Measurements from ENCODE around the gene LARGE2. TPM values are rescaled to one million over a fixed set of nuclear protein-coding genes. Genes with fewer than 3 reads are reported as not detected.

LARGE2 gene
- total RNA-seq, 1 experiment from 2014 or later = not detected

GRCh38 chr11:45909594-45910475, 12.6 kb upstream of the LARGE2 start:
- peak; percentile 64 for DNase-seq (ENCODE audit: low spot score)
- in situ Hi-C loops (cut with HindIII; ENCODE audit: low sequenced_read_pairs) = no loop called here

- no peak for DNase-seq (ENCODE audit: low spot score)
- in situ Hi-C loops (cut with HindIII; ENCODE audit: low sequenced_read_pairs) = no loop called here
Measured at GRCh38 chr11:45910623-45911022, 11.8 kb upstream of the LARGE2 start.

DNA sequence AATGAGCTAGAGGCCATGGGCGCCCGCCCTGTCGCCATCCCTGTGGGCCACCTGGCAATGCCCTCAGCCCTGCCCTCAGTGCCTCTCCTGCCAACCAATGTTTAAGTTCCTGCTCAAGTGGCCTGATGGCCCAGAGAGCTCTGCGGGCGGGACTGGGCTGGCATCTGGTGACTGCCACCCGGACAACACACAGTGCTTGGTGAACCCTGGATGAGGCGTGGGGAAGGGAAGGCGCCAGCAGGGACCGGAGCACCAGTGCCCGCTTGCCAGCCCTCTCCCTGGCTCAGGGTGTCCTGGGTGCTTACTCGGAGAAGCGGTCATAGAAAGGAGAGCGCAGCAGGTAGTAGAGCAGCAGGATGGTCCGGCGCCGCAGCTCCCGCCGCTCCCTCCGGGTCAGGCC, 8.9 kb upstream of the LARGE2 start:
- in situ Hi-C loops (cut with HindIII; ENCODE audit: low sequenced_read_pairs) = no loop called here
- DNase-seq (ENCODE audit: low spot score) = no peak

DNA sequence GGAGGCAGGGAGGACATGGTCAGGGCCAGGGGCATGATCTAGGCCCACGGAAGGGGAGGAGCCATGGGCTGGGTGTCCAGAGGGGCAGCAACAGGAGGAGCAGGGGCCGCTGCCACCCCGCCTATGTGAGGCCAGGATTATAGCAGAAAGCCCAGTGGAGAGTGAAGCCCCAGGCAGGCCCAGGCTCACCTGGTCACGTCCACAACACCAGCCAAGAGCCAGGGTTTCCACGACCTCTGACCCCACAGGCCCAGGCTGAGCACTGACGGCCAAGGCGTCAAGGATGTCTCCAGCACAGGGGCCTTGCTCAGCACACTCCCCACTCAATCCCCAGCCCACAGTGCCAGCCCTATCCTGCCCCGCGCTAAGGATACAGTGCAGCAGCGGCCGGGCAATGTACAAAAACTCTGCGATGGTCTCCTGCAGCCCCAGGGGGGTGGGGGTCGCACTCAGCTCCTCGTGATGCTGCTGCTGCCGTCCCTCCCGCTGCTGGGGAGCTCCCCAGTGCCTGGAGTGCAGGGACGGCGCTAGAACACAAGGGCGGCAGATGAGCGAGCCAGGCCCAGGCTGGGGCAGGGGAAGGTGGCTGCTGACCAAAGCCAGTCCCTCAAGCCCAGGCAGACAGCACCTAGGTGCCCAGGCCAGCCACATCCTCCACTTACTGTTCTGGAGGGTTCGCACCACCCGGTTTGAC, 8.4 kb upstream of the LARGE2 start:
- DNase-seq (ENCODE audit: low spot score) = no peak
- in situ Hi-C loops (cut with HindIII; ENCODE audit: low sequenced_read_pairs) = no loop called here

DNA sequence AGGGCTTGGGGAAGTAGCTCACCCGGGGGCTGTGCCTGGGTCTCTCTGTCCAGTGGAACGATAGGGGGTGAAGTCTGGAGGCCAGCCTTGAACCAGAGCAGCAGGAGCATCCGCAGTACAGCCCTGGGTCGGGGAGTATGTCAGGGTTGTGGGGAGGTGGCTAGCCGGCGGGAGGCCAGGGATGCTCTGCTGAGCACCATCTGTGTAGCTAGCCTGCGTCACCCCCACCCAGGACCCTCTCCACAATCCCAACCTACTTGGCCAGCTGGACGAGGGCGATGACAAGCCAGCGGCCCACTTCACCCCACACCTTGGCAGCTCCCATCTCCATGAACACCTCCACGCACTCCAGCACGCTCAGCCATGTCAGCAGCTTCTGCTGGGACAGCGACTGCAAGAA, 7.0 kb upstream of the LARGE2 start:
- in situ Hi-C loops (cut with HindIII; ENCODE audit: low sequenced_read_pairs) = no loop called here
- no peak for DNase-seq (ENCODE audit: low spot score)

DNA sequence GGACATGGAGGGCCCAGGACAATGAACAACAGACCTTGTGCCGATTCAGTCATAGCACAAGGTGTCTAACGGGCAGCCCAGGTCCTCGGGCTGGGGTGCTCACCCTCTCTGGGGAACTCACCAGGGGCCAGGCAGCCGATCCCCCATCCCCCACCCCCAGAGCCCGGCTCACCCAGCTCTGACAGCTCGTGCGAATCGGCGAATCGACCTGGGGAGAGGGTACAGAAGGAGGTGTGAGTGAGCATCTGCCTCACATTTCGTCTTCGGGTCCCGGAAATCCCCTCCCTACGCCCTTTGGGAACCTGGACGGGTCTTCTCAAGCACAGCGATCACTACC, 5.2 kb upstream of the LARGE2 start:
- in situ Hi-C loops (cut with HindIII; ENCODE audit: low sequenced_read_pairs) = no loop called here
- no peak for DNase-seq (ENCODE audit: low spot score)

GRCh38 chr11:45917623-45918330, 4.7 kb upstream of the LARGE2 start, which contains the start of gene PEX16:
Gene PEX16 (minus strand): TSS chr11:45917877. CDS start chr11:45917811, 66 bp downstream.
- in situ Hi-C loops (cut with HindIII; ENCODE audit: low sequenced_read_pairs) = no loop called here
- DNase-seq (ENCODE audit: low spot score) = peak; percentile 98

DNA sequence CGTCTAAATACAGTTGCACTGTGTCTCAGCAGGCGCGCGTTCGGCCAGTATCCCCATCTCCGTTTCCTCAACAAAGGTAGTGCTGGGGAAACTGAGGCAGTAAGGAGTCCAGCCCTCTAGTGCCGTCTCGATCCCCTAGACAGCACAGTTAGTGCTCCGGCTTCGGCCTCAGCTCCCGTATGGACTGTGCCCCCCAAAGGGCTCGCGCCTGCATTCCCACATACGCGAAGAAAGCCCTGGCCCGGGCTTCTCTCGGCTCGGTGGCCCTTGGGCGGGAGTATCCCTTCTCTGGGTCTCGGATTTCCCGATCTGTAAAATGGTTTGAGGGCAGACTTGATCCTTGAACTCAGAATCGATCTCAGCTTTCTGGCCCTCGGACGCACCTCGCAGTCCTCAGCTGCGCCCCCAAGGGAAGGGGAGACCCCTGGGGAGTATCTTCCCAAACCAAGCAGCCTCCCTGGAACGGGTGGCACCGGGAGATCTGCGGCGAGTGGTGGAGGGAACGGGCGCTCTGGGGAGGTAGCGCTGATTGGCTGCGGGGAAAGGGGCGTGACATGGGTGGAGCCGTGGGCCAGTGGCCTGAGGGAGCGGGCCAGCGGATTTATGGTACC, 4.0 kb upstream of the LARGE2 start:
- in situ Hi-C loops (cut with HindIII; ENCODE audit: low sequenced_read_pairs) = no loop called here
- peak; percentile 92 for DNase-seq (ENCODE audit: low spot score)

GRCh38 chr11:45918962-45919675, 3.3 kb upstream of the LARGE2 start:
- in situ Hi-C loops (cut with HindIII; ENCODE audit: low sequenced_read_pairs) = no loop called here
- DNase-seq (ENCODE audit: low spot score) = no peak

DNA sequence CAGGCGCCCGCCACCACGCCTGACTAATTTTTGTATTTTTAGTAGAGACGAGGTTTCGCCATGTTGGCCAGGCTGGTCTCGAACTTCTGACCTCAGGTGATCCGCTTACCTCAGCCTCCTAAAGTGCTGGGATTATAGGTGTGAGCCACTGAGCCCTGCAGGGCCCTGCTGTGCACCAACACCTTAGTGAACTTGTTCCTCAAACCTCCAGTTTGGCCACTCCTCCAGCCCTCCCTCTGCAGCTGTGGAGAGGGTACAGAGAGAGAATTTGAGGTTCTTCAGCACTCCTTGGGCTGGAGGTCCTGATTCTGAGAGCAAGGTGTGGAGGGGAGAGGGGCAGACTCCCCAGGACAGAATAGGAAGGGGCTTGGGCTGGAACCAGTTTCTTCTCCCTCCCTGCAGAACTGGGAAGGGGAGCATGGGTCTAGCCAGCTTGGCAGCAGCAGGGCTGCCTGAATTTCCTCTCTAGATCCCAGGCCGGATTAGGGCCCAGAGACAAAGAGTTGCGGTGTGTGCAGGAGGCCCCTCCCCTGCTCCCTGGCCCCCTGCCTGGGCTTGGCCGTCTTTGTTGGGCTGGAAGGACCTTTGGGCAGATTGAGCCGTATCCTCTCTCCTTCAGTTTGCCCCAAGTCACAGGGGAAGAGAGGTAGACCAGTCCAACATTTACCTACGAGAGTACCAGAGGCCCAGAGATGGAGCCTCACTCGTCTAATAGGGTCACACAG, 2.5 kb upstream of the LARGE2 start:
- in situ Hi-C loops (cut with HindIII; ENCODE audit: low sequenced_read_pairs) = no loop called here

GRCh38 chr11:45920531-45921477, 1.7 kb upstream of the LARGE2 start:
- in situ Hi-C loops (cut with HindIII; ENCODE audit: low sequenced_read_pairs) = no loop called here
- no peak for DNase-seq (ENCODE audit: low spot score)

More for the DNA sequence above, 2.5 kb upstream of the LARGE2 start:
- DNase-seq (ENCODE audit: low spot score) = no peak

DNA sequence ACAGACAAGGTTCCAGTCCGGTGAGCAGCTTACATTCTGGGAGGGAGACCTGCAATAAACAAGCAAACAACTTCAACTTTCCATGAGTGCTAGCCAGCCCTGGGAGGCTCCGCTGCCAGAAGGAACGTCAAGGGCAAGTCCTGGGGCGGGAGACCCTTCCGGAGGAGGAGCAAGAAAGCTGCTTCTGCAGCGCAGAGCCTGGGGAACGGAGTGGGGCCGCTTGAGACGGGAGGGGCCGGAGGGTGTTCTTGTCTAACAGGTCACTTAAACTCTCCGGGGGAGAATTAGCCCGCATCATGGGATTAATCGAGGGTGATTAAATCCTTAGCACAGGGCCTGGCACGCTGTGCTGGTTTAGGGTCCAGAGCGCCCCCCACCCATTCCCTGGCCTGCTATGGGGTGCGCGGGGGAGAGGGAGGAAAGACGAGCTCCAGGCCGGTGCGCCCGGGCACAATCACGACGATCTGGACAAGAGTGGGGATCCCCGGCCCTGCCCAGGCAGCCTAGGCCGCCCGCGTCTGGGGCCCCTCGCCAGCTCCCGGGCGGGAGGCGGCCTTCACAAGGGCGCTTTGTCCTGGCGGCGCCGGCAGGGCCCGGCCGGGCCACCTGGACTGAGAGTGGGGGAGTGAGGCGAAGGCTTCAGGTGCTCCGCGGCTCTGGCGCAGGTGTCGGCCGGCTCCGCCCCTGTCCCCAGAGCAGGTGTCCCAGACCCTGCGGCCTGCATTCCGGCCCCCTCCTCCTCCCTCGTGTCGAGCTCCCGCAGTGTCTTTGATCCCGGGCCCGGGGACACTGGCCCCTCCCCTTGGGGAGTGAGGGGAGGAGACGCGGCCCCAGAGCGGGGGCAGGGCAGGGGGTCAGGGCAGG, 663 bp upstream of the LARGE2 start:
- in situ Hi-C loops (cut with HindIII; ENCODE audit: low sequenced_read_pairs) = no loop called here
- DNase-seq (ENCODE audit: low spot score) = no peak

GRCh38 chr11:45924036-45924915, 1.8 kb downstream of the LARGE2 start:
- DNase-seq (ENCODE audit: low spot score) = no peak
- in situ Hi-C loops (cut with HindIII; ENCODE audit: low sequenced_read_pairs) = no loop called here

DNA sequence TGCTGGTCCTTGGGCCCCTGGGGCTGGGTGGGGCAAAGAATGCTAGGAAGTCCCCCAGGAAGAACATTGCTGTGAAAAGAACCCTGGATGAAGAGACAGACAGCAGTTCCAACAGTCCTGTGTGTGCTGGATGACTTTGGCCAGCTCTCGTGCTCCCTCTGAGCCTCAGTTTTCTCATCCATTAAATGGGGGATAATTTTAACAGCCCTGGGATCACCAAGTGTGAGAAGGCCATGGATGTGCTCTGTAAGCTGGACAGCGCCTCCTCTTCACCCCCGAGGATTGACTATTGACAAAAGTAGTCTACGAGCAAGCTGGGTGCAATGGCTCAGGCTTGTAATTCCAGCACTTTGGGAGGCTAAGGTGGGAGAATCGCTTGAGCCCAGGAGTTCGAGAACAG, 2.5 kb downstream of the LARGE2 start:
- no peak for DNase-seq (ENCODE audit: low spot score)
- in situ Hi-C loops (cut with HindIII; ENCODE audit: low sequenced_read_pairs) = no loop called here

- in situ Hi-C loops (cut with HindIII; ENCODE audit: low sequenced_read_pairs) = no loop called here
Measured at GRCh38 chr11:45925550-45925949, 3.1 kb downstream of the LARGE2 start.

GRCh38 chr11:45926001-45926401, 3.5 kb downstream of the LARGE2 start:
- DNase-seq (ENCODE audit: low spot score) = no peak
- in situ Hi-C loops (cut with HindIII; ENCODE audit: low sequenced_read_pairs) = no loop called here

More at GRCh38 chr11:45925550-45925949, 3.1 kb downstream of the LARGE2 start:
- no peak for DNase-seq (ENCODE audit: low spot score)

Measured in G401 (cell line).